ENCODE measurements around the gene RAD51B.

RAD51B gene

GRCh38 chr14:68281497-68281896 lies 461.9 kb downstream of the RAD51B start:
- no peak overlapping the region for H3K27ac ChIP-seq

GRCh38 chr14:68282479-68283377 lies 463.1 kb downstream of the RAD51B start:
- H3K27ac ChIP-seq = no peak overlapping the region
- no peak for TF ChIP-seq ZFX (IDR thresholded peaks at IDR 0.05)
- TF ChIP-seq, protein P1, sequence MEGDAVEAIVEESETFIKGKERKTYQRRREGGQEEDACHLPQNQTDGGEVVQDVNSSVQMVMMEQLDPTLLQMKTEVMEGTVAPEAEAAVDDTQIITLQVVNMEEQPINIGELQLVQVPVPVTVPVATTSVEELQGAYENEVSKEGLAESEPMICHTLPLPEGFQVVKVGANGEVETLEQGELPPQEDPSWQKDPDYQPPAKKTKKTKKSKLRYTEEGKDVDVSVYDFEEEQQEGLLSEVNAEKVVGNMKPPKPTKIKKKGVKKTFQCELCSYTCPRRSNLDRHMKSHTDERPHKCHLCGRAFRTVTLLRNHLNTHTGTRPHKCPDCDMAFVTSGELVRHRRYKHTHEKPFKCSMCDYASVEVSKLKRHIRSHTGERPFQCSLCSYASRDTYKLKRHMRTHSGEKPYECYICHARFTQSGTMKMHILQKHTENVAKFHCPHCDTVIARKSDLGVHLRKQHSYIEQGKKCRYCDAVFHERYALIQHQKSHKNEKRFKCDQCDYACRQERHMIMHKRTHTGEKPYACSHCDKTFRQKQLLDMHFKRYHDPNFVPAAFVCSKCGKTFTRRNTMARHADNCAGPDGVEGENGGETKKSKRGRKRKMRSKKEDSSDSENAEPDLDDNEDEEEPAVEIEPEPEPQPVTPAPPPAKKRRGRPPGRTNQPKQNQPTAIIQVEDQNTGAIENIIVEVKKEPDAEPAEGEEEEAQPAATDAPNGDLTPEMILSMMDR (conservative IDR thresholded peaks at IDR 0.05) = no peak

More at GRCh38 chr14:68281497-68281896, 461.9 kb downstream of the RAD51B start:
- TF ChIP-seq, protein P1 (conservative IDR thresholded peaks at IDR 0.05) = no peak
- TF ChIP-seq ZFX (IDR thresholded peaks at IDR 0.05) = no peak

GRCh38 chr14:68283378-68284123 lies 464.0 kb downstream of the RAD51B start:
- no peak overlapping the region for H3K27ac ChIP-seq
- TF ChIP-seq ZFX (IDR thresholded peaks at IDR 0.05) = no peak
- TF ChIP-seq, protein P1 (conservative IDR thresholded peaks at IDR 0.05) = no peak

- no peak for TF ChIP-seq ZFX (IDR thresholded peaks at IDR 0.05)
- TF ChIP-seq, protein P1 (conservative IDR thresholded peaks at IDR 0.05) = no peak
- no peak overlapping the region for H3K27ac ChIP-seq
These were observed 464.8 kb downstream of the RAD51B start for GRCh38 chr14:68284333-68284732.

DNA sequence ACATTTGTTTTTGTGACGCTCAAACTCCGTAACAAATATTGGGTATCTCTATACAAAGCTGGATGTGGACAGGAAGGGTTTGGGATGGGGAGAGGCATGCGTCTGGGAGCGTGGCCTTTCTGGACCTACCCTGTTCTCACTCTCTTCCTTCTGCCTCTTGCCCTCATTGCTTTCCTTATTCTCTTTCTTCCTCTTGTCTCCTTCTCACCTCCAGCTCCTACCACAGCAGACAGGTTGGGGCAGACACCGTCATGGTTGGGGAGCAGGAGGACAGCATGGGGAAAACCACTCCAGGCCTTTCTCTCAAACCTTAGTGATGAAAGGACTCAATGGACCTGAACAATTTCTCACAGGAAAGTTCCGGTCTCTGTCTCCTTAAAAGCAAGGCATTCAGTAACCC lies 465.3 kb downstream of the RAD51B start:
- no peak overlapping the region for H3K27ac ChIP-seq
- no peak for TF ChIP-seq ZFX (IDR thresholded peaks at IDR 0.05)
- TF ChIP-seq, protein P1 (conservative IDR thresholded peaks at IDR 0.05) = no peak

GRCh38 chr14:68285421-68286179 lies 466.0 kb downstream of the RAD51B start:
- TF ChIP-seq, protein P1 (conservative IDR thresholded peaks at IDR 0.05) = no peak
- TF ChIP-seq ZFX (IDR thresholded peaks at IDR 0.05) = no peak
- no peak overlapping the region for H3K27ac ChIP-seq

All from C4-2B (cell line).